Ishikawa (cell line): ENCODE measurements around the gene PAX2.

Source experiments
- CEBPB ChIP-seq: IDR thresholded peaks from 2 replicates; pipeline ENCODE4 v1.6.1; 2012
- CREB1 ChIP-seq: IDR thresholded peaks from 2 replicates; pipeline ENCODE4 v1.6.1; 2012; ENCODE audit warnings: low read depth
- EGR1 ChIP-seq: IDR thresholded peaks from 2 replicates; pipeline ENCODE4 v1.6.1; 2012
- EP300 ChIP-seq: IDR thresholded peaks from 2 replicates; pipeline ENCODE4 v1.6.1; 2012; ENCODE audit warnings: borderline replicate concordance
- FOXM1 ChIP-seq: IDR thresholded peaks from 2 replicates; pipeline ENCODE4 v1.6.1; 2012; ENCODE audit warnings: low read depth, borderline replicate concordance
- MAX ChIP-seq: IDR thresholded peaks from 2 replicates; pipeline ENCODE4 v1.6.1; 2012
- NFIC ChIP-seq: IDR thresholded peaks from 2 replicates; pipeline ENCODE4 v1.6.1; 2012
- RAD21 ChIP-seq: IDR thresholded peaks from 2 replicates; pipeline ENCODE4 v1.6.1; 2012; ENCODE audit warnings: low read depth
- REST ChIP-seq: IDR thresholded peaks from 2 replicates; pipeline ENCODE4 v1.6.1; 2012; ENCODE audit warnings: low read depth, mild to moderate bottlenecking
- TAF1 ChIP-seq: IDR thresholded peaks from 2 replicates; pipeline ENCODE4 v1.6.1; 2012; ENCODE audit warnings: low read depth, mild to moderate bottlenecking
- TCF12 ChIP-seq: IDR thresholded peaks from 2 replicates; pipeline ENCODE4 v1.6.1; 2012; ENCODE audit warnings: low read depth
- TEAD4 ChIP-seq: IDR thresholded peaks from 2 replicates; pipeline ENCODE4 v1.6.1; 2012
- YY1 ChIP-seq: IDR thresholded peaks from 2 replicates; pipeline ENCODE4 v1.6.1; 2012; ENCODE audit warnings: low read depth
- ZBTB7A ChIP-seq: IDR thresholded peaks from 2 replicates; pipeline ENCODE4 v1.6.1; 2012; ENCODE audit warnings: low read depth
- TF ChIP-seq, protein P1 (sequence below): IDR thresholded peaks from 2 replicates; pipeline ENCODE4 v1.6.1; 2012

Gene PAX2

GRCh38 chr10:100709146-100710082 is 36.0 kb upstream of the PAX2 start:
- TF ChIP-seq EP300 (no peak), EGR1 (no peak), YY1 (no peak), NFIC (no peak), MAX (no peak), REST (no peak), TAF1 (no peak), RAD21 (no peak), FOXM1 (no peak)
- TF ChIP-seq, protein P1, sequence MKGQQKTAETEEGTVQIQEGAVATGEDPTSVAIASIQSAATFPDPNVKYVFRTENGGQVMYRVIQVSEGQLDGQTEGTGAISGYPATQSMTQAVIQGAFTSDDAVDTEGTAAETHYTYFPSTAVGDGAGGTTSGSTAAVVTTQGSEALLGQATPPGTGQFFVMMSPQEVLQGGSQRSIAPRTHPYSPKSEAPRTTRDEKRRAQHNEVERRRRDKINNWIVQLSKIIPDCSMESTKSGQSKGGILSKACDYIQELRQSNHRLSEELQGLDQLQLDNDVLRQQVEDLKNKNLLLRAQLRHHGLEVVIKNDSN: no peak

DNA sequence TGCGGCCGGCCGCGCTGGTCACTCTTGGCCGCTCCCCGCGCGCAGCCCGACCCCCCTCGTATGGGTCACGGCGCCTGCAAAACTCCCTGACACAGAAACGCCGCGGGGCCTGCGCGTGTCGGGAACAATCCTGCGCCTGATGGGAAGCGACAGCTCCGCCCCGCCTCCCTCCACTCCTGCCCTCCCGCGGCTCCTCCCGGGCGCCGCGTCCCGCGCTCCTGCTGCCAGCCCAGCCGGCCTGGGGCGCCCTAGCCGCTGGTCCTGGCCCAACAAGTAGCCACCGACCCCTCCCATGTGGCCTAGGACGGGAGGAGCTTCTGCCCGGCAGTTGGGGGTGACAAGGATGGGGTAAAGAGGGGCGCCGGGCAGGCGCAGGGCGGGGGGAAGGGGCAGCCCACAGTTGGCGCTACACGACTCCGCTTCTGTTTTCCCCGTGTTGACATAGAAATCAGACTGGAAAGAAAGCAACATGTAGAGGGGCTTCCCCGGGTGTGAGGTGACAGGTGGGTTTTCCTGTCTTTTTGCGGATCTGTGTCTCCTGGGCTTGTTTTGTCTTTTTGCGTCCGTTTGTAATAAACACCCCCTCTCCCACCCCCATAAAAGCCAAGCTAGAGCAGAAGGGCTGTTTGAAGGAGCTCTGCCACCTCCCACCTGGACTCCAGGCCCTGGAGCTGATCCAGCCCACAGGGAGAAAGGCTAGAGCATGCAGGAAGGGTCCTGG is 35.1 kb upstream of the PAX2 start:
- TF ChIP-seq MAX (peak; percentile 34; the same call in 1 of the 2 replicates), TAF1 (no peak)

DNA sequence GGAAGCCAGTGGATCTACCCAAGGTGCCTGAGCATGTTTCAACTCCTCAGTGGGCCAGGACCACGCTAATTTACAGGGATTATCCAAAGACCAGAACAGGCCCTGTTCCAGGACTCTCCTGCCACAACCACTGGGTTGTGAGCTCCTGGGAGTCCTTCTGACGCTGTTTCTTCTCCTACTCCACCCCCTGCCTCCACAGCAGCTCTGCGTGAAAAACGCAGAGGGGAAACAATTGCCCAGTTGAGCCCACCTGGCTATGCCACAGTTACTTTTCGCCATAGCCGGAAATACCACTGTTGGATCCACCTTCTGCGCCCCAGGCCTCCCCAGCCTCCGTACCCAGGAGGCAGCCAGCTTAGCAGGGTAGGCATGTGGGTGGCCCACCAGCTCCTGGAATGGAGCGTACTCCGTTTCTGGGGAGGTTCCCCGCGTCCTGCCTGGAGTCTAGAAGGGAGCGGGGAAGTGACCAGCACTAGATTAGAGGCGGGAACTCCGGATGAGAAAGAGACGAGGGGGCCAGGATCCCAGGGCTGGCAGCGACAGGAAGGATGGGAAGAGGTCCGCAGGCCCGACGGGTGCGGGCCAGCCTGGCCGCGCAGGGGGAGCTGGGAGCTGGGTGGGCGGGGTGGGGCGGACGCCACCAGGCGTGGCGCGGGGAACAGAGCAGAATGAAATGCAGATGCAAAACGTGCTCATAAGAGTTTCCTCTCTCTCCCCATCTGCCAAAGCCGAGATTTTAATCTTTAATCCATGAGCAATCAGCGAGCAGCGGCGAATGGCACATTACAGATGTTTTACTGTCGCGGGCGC is 32.1 kb upstream of the PAX2 start:
- TF ChIP-seq NFIC (no peak), TCF12 (no peak), FOXM1 (no peak), YY1 (no peak), CREB1 (no peak), MAX (no peak)

DNA sequence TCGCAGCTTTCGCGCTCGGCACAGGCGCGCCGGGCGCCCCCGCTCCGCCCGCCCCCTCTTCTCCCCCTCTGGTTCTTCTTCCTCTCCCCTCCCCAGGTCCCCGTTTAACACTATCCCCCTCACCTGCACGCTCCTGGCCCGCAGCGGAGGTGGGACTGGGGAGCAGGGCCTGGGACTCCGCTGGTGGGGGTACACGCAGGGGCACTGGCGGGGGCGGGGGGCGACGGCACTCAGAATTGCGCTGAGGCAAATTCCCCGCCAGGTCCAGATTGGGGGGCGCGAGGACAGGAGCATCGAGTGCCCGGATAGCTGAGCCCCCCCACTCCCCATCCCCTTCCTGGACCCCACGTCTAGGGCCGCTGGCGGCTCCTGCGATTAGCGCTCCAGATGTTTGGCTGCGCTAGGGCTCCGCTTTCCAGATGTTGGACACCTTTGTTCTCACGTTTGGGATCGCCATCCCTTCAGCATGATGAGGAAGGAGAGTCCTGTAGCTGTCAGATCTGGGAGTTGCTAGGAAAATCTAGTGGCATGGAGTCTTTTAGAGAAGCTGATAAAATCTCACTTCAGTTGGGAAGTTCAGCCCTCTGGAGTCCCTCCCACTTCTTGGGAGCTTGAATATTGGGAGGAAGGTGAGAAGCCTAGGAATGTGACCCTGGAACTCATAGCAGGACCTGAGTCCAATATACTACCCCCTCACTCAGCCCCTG is 31.4 kb upstream of the PAX2 start:
- TF ChIP-seq TAF1 (no peak), MAX (no peak), EP300 (no peak), TEAD4 (no peak)
- TF ChIP-seq, protein P1: no peak

GRCh38 chr10:100714566-100714950 is 30.8 kb upstream of the PAX2 start:
- TF ChIP-seq RAD21 (no peak), EGR1 (no peak), FOXM1 (no peak), TCF12 (no peak), MAX (no peak), CREB1 (no peak), NFIC (no peak), ZBTB7A (no peak), CEBPB (no peak), TAF1 (no peak), TEAD4 (no peak)
- TF ChIP-seq, protein P1: no peak

GRCh38 chr10:100715101-100715444 is 30.3 kb upstream of the PAX2 start:
- no peak for TF ChIP-seq RAD21
- TF ChIP-seq ZBTB7A: no peak
- no peak for TF ChIP-seq MAX
- TF ChIP-seq TEAD4: no peak
- no peak for TF ChIP-seq CREB1
- TF ChIP-seq FOXM1: no peak
- TF ChIP-seq EP300: no peak
- TF ChIP-seq, protein P1: no peak
- TF ChIP-seq CEBPB: no peak
- no peak for TF ChIP-seq YY1
- TF ChIP-seq TAF1: no peak
- no peak for TF ChIP-seq TCF12
- no peak for TF ChIP-seq REST
- TF ChIP-seq EGR1: no peak
- TF ChIP-seq NFIC: no peak
